HG03442 (cell line): ENCODE measurements around the gene ARR3.
A peak's percentile ranks its signal among the peaks of the same experiment; 100 is the strongest.
"Not testable (repeated sequence)": the region's sequence is repeated elsewhere in the genome, so short reads cannot be mapped to it uniquely, and the experiment has no call there.

ENCODE experiments used
- ATAC-seq: cut with Tn5 transposase; IDR thresholded peaks from one replicate; pipeline ENCODE4 v1.9.1; 2021; ENCODE audit warnings: mild to moderate bottlenecking, moderate library complexity; ENCODE audit not compliant: unreplicated experiment

ARR3 gene

GRCh38 chrX:70268034-70268433 lies at the start of gene ARR3:
ARR3 (plus strand) TSS chrX:70268334; CDS start chrX:70269386, 1,052 bp downstream.
- ATAC-seq = no peak

GRCh38 chrX:70219938-70220764 lies 48.0 kb upstream of the ARR3 start:
- no peak for ATAC-seq

DNA sequence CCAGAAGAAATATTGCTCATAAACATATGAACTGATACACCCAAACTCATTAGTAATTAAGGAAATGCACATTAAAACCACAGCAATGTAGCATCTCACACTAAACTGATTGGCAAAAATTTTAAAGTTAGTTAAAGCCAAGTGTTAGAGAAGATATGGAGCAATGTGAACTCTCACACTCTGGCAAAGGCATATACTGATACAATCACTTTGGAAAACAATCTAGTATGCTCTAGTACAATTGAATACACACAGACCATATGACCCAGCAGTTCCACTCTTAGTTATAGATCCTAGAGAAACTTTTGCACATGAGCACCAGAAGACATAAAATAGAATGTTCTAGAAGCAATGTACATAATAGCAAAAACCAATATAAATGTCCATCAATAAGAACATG lies 42.1 kb upstream of the ARR3 start:
- no peak for ATAC-seq

GRCh38 chrX:70226687-70227086 lies 41.4 kb upstream of the ARR3 start:
- ATAC-seq = no peak

DNA sequence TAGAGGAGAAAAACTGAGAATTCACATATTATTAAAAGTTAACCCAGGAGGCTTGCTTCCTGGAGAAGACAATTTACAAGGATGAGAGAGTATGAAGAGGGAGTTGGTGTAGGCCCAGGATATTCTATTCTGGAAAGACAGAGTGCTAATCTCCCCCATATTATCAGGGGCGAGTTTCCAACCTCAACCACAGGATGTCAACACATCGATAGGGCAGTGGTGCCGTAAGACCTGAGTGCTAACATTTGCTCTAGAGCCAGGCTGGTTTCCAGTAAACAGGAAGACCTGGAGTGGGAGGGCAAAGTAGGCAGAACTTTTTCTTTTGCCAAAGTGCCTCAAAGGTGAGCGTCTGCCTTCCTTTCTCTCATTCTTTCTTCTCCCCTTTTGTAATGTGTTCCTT lies 36.5 kb upstream of the ARR3 start:
- no peak for ATAC-seq

DNA sequence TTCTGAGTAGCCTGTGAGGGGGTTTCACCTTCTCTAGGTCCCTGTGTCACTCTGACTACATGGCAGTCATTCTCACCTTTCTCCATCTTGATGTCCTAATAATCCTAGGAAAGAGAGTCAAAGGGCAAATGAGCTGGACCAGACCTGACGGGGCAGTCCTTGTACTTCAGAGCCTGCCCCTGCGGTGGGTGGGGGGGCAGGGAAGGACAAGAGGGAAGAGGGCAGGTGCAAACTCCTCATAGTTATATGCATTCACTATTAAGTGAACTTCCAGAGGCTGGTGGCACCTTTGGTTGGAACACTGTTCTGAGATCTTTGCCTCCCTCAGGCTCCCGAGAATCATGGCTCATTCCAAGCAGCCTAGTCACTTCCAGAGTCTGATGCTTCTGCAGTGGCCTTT lies 33.8 kb upstream of the ARR3 start, which contains the start of gene AWAT1:
Gene AWAT1, plus strand, starts transcription at position 301 of the 400 bp plus-strand sequence. Its CDS starts 41 bp downstream, at position 342.
- no peak for ATAC-seq

- ATAC-seq = no peak
Observed at GRCh38 chrX:70240751-70241150, 27.4 kb upstream of the ARR3 start.

DNA sequence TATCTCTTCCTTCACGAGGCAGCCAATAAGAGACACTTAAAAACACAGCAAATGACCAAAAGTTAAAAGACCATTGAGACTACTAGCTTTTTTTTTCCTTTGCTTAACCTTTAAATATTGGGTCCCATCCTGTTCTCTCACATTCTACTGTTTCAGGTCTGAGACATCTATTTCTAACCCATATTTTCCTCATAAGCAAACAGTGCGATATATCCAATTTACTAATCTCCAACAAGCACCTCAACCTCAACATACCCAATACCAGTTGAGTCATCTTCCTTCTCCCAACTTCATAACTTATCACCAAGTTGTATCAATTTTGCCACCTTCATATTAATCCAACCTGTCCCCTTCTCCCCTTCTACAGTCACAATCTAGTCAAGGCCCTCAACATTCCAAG lies 26.6 kb upstream of the ARR3 start:
- ATAC-seq = no peak

DNA sequence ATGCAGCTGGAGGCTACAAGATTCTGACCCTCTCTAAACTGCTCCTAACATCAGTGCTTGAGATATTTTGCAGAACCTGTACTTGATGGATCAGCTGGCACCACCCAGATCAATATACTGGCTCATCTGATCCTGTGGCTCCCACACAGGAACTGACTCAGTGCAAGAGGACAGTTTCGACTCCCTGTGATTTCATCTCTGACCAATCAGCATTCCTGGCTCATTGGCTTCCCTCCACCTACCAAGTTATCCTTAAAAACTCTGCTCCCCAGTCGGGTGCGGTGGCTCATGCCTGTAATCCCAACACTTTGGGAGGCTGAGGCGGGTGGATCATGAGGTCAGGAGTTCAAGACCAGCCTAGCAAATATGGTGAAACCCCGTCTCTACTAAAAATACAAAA lies 24.5 kb upstream of the ARR3 start:
- ATAC-seq = not testable (repeated sequence)

GRCh38 chrX:70244881-70245280 lies 23.3 kb upstream of the ARR3 start:
- ATAC-seq = no peak

- no peak for ATAC-seq
Observed at GRCh38 chrX:70247252-70247651, 20.9 kb upstream of the ARR3 start.

- ATAC-seq = no peak
Observed at GRCh38 chrX:70252491-70252890, 15.6 kb upstream of the ARR3 start.

DNA sequence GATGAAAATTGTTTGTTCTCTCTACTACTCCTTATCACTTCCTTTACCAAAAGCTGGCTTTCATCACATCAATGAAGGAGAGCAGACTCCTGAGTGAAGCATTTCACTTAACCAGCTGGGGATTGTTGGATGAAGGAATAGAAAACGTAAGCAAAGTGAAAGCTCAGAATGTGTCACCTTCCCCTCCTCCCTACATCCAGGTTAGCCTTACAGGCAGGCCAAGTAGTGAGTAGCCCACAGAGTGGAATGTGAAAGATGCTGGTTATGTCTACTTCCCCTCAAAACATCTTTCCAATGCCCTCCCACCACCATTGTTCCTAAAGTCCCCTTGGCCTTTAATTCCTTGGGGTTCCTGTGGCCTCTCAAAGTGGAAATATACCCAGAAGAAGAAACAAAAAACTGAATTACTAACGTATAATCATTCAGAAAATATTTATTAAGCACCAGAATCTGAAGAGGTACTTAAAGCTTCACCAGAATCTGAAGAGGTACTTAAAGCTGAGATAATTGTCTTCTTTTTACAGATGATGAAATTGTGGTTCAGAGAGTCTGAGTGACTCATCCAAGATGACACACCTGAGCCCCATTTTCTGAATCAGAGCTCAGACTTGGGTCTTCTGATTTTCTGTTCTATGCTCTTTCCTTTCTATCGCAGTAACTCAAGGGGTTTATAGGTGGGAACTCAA lies 14.6 kb upstream of the ARR3 start:
- no peak for ATAC-seq

- no peak for ATAC-seq
Observed at GRCh38 chrX:70254063-70254400, 14.1 kb upstream of the ARR3 start.

GRCh38 chrX:70254909-70255308 lies 13.2 kb upstream of the ARR3 start:
- ATAC-seq = no peak

DNA sequence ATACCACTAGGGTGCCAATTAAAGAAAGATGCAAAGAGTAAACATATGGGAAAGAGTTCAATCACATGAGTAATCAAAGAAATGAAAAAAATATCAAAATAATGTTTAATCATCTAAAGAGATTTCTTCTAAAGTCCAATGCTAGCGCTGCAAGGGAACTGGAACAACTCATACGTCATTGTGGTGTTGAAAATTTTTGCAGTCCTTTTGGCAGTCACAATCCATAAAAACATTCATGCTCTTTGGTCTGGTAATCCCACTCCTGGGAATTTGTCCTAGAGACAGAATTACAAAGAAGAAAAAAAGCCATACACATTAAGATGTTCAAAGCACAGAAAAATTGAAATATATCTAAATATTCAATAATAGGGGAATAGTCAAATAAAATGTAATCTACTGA lies 12.7 kb upstream of the ARR3 start:
- no peak for ATAC-seq

DNA sequence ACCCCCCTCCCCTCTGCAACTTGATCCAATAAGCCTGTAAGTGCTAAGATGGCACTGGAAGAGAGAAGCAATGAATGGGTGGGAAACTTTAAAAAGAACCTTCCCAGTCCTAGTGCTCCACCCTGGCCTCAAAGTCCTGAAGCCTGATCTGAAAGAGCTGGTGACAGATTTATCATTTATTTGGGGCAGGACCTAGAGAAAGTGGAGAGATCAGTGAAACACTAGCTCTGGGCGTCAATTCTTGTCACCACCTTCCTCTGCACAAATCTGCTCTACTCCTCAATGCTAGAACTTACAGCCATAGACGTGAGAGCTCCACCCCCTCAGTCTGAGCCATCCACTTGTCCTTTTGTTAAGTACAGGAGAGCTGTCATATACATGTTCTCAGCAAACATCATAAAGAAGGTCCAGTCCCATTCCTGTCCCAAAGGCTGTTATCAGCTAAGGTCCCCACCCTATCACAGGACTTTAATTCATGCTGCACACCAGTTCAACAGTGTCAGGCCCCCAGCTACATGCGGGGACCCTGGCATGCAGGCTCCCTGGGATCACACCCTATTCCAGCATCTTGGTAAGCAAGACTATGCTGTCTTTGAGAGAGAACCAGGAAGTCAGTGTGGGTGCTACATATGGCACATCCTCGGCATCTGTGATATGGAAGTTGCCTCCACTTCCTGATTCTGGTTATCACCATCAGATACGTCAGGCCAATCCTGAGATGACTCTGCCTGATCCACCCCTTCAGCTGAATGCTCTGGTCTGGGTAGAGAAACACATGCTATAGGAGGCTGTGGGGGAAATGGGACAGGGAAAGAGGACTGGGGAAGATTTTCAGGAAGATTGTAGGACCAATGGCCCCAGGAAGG lies 10.5 kb upstream of the ARR3 start:
- no peak for ATAC-seq

GRCh38 chrX:70260104-70260503 lies 8.0 kb upstream of the ARR3 start, which contains the start of gene P2RY4:
P2RY4 (minus strand) TSS chrX:70260204; CDS start chrX:70259624, 580 bp downstream.
- no peak for ATAC-seq

GRCh38 chrX:70262952-70263567 lies 5.1 kb upstream of the ARR3 start:
- peak; percentile 70 for ATAC-seq

DNA sequence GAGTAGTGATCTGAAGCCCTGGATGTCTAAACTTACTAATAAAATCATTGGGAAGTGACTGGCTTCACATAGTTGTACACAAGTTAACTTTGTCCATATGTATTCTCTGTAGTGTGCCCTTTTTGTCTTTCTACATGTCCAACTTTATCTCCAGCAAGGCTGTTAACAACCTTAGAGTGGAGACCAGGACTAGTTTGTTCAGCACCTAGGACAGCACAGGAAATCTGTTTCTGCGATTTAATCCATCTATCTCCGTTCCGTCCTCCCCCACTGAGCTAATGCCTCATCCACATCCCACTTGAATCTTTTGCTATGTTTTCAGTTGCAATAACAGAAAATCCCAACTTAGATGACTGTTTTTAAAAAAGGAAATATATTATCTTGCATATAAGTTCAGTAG lies 3.4 kb upstream of the ARR3 start:
- no peak for ATAC-seq

GRCh38 chrX:70274029-70274428 lies 5.9 kb downstream of the ARR3 start:
- not testable (repeated sequence) for ATAC-seq
